ENCODE data around the gene WNT5A.
"Not testable (repeated sequence)": the region's sequence is repeated elsewhere in the genome, so short reads cannot be mapped to it uniquely, and the experiment has no call there.

WNT5A gene

GRCh38 chr3:55505776-55506175 is 18.7 kb upstream of the WNT5A start:
- no peak for DNase-seq (ENCODE audit: low read depth in 2 of 2)

DNA sequence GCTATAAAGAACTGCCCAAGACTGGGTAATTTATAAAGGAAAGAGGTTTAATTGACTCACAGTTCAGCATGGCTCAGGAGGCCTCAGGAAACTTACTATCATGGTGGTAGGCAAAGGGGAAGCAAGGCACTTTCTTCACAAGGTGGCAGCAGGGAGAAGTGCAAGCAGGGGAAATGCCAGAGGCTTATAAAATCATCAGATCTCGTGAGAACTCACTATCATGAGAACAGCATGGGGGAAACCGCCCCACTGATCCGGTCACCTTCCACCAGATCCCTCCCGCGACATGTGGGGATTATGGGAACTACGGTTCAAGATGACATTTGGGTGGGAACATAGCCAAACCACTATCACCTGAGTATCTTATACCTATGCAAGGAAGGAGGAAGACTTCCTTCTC is 18.0 kb upstream of the WNT5A start:
- not testable (repeated sequence) for DNase-seq (ENCODE audit: low read depth in 2 of 2)

- DNase-seq (ENCODE audit: low read depth in 2 of 2) = no peak
These were observed 14.8 kb upstream of the WNT5A start for GRCh38 chr3:55501905-55502304.

GRCh38 chr3:55500555-55501330 is 13.6 kb upstream of the WNT5A start:
- DNase-seq (ENCODE audit: low read depth in 2 of 2) = no peak

- DNase-seq (ENCODE audit: low read depth in 2 of 2) = no peak
These were observed 11.4 kb upstream of the WNT5A start for GRCh38 chr3:55498520-55498919.

- no peak for DNase-seq (ENCODE audit: low read depth in 2 of 2)
These were observed 10.1 kb upstream of the WNT5A start for GRCh38 chr3:55497250-55497649.

GRCh38 chr3:55494976-55495375 is 7.9 kb upstream of the WNT5A start:
- DNase-seq (ENCODE audit: low read depth in 2 of 2) = no peak

- DNase-seq (ENCODE audit: low read depth in 2 of 2) = no peak
These were observed 5.9 kb upstream of the WNT5A start for GRCh38 chr3:55492976-55493375.

DNA sequence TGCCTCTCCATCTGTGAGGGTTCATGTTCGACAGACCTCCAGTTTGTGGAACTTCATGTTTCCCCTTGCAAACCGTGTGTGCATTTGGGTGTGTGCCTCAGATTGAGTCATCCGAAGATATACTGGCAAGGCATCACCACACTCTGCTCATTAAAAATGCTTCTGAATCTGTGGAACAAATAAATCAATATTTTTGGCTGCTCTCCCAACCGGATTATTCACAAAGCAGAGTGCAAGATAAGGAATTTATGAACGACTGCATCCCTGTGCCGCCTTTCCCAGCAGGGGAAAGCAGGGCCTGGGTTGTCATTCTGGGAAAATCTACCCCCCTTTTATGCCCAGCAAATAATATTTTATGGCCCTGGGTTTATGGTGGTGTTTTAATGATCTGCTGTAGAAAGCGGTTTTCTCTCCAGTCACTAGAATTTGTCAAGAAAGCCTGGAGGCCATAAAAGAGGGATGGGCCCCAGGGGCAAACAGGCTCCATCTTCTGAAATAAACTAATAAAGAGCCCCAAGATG is 4.2 kb upstream of the WNT5A start:
- no peak for DNase-seq (ENCODE audit: low read depth in 2 of 2)

DNA sequence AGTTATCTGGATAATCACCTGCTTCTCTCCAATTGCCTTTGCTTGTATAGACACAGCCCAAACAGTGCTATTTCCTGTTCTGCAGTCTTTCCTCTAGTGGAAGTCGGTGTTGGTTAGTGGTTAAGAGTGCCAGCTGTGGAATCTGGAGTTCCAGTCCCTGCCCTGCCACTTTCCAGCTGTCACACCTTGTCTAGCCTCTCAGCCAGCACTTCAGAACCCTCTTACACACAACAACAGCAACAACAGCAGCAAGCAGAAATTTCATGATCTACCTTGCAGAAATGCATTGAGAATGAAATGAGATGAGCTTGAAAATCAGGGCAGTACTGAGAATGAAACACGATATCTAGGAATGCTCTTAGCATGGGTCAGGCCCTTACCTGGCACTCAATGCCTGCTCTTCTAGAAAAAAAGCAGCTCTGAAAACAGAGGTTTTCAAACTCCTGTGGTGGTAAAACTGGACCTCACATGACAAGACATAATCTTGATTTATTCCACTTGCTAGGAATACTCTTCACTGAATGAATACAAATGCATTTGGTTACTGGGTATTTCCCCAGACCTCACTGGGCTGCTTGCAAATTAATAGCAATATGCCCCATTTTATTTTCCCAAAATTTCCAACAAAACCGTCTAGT is 3.3 kb upstream of the WNT5A start:
- no peak for DNase-seq (ENCODE audit: low read depth in 2 of 2)

DNA sequence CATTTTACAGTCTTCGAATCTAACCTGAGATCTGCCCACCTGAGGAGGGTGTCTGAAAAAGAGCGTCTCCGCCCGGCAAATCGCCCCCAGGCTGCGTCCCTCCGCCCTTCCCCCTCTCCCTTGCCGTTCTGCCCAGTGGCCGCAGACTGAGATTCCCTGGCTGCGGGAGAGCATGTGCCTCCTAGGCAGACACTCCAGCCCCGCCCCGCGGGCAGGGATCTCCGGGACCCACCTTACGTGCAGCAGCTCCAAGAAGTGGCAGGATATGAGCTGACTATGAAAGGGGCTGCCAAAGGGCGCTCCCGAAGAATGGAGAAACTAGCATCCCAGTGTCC is 2.7 kb upstream of the WNT5A start:
- no peak for DNase-seq (ENCODE audit: low read depth in 2 of 2)

- DNase-seq (ENCODE audit: low read depth in 2 of 2) = no peak
These were observed 1.4 kb upstream of the WNT5A start for GRCh38 chr3:55488398-55489055.

GRCh38 chr3:55487381-55488241 is 505 bp upstream of the WNT5A start:
- DNase-seq (ENCODE audit: low read depth in 2 of 2) = no peak

GRCh38 chr3:55486101-55486856 is 827 bp downstream of the WNT5A start:
- DNase-seq (ENCODE audit: low read depth in 2 of 2) = no peak

DNA sequence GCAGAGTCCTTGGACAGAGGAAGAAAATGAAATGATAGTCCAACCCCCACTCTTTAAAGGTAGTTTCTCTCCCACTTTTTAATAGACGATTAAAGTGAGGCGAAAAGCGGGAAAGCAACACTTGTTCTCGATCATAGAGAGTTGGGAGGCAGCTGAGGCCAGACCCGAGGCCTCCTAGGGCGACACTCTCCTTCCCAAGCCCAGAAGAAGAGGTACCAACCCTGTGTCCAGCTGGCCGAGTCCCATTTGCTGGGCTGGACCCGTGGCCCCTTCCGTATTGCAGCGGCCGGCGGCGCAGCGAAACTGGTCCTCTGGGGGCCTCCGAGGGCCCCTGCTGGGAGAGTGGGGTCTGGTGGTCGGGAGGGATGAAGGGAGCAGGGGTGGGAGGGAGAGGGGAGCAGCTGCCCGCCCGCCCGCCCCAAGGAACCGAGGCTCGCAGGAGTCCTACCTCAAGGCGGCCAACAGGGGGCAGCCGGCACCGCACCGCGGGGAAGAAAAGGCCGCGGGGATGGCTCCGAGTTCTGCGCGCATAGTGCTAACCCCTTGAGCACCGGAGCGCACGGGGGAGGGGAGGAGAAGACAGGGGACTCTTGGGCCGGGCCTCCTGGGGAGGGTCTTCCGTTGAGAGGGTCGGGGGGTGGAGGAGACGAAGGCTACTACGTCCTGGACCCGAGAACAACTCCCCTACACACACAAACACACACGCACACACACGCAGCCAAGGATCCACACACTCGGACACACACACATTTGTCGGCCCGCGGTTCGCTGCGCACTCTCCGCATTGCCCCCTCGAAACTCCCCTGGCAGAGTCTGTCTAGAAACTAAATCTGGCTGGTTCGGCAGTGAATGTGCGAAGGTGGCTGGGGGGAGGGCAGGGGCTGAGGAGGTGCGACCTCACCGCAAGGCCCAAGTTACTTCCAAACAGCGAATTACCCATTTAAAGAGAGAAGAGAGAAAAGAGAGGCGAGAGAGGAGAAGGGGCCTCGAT is 2.0 kb downstream of the WNT5A start:
- DNase-seq (ENCODE audit: low read depth in 2 of 2) = no peak

GRCh38 chr3:55484191-55484689 is 2.9 kb downstream of the WNT5A start:
- DNase-seq (ENCODE audit: low read depth in 2 of 2) = no peak

DNA sequence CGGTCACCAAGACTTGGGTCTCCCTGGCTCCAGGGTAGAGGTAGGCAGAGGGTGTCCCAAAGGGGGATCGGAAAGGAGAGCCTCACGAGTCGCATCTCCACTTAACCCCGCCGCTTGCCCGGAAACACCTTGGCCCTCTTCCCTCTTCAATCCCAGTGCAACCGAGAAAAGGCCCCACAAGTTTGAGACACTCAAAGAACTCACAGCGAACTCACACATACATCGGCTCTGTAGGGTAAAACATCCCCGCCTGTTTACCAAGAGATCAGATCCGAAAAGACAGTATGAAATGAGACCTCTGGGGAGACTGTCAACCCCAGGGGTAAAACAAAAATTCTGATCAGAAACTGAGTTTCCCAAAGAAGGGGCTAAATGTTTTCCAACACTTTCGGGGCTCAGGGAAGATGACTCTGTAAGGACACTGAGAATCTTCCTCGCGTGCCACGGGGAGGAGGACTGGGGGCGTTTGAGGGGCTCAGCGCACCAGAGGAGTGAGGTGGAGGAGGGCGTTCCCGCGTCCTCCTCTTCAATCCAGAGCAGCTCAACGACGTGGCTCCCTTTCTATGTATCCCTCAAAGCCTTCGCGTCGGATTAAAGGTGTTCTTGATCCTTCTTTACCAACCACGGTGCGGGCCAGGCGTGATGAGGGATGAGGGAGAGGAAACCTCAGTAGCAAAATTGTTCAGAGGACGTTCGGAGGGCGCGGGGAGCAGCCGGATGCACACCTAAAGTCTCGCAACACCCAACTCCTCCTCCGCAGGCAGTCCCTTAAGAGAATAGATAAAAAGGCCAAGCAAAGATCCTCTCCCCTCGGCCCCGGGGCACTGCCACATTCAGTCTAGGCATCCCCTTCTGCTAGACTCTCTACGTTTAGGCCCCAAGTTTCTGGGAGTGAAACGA is 3.7 kb downstream of the WNT5A start:
- no peak for DNase-seq (ENCODE audit: low read depth in 2 of 2)

GRCh38 chr3:55482496-55483195 is 4.5 kb downstream of the WNT5A start:
- no peak for DNase-seq (ENCODE audit: low read depth in 2 of 2)
